Stimulated activated CD8-positive, alpha-beta memory T cell treated with anti-CD3 and anti-CD28 coated beads, Interleukin-7, amount 100 ng/mL, for 48 hours (primary cell): Measurements from ENCODE around the gene JAG1.

ENCODE experiments used
- DNase-seq, 2 donors: peaks; one replicate each; pipeline ENCODE4 v3.0.0-alpha.2; 2020; ENCODE audit warnings: low read depth in 1 of 2; ENCODE audit errors: extremely low read depth in 1 of 2

The JAG1 gene

DNA sequence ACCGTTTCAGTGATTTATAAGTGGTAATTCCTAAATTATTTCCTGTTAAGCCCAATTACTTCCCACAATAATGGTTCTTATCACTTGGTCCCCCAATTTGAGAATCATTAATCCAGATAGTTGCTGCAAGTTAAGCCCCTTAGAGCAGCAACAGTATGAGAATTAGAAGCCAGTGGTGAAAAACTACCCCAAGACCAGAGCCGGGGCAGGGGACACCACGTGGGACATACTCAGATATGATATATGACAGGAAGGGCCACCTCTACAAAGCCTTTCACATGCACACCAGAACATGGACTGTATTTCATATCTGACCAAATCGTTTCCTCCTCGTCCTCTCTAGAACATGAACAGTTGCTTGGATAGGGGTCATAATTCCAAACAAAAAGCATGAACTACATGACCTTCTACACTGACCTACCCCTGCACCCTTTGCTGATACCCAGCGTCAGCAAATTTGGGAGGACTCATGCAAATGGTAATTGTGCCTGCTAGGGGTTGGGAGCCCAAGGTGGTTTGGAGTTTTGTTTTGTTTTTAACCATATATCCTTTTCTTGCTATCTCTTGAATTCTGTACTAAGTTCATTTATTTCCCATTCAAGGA is 3.9 kb downstream of the JAG1 start:
- DNase-seq = no peak

DNA sequence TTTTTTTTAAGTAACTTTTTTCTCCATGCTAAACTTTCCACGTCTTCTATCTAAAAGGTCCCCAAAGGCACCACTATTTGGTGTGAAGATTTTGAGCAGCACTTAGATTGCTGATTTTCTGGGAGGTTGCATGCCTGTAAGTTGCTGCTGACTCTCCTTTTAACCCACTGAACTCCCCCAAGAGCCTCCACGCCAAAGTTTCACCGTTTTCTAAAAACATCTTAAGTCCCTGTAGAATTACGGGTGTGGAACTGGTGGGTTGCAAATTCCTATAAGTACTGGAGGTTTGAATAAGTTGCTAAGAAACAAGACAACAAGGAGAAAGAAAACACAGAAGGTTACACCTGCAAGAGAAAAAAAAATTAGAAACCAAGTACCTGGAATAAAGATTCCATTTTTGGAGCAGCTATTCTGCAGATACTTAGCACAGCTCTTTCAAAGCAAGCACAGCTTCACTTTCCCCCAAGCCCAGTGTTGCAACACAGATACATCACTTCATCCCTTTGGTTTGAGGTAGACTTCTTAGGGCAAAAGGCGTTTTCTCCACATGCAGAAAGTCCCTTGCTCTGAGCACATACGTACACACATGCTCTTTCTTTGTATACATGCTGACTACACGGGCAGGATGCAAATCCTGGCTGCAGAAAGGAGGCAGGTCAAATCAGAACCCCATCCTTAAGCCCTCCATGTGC is 5.0 kb downstream of the JAG1 start:
- no peak for DNase-seq

- no peak for DNase-seq
These were observed 6.1 kb downstream of the JAG1 start for GRCh38 chr20:10667560-10668167.

GRCh38 chr20:10667077-10667401 is 6.8 kb downstream of the JAG1 start:
- no peak for DNase-seq

DNA sequence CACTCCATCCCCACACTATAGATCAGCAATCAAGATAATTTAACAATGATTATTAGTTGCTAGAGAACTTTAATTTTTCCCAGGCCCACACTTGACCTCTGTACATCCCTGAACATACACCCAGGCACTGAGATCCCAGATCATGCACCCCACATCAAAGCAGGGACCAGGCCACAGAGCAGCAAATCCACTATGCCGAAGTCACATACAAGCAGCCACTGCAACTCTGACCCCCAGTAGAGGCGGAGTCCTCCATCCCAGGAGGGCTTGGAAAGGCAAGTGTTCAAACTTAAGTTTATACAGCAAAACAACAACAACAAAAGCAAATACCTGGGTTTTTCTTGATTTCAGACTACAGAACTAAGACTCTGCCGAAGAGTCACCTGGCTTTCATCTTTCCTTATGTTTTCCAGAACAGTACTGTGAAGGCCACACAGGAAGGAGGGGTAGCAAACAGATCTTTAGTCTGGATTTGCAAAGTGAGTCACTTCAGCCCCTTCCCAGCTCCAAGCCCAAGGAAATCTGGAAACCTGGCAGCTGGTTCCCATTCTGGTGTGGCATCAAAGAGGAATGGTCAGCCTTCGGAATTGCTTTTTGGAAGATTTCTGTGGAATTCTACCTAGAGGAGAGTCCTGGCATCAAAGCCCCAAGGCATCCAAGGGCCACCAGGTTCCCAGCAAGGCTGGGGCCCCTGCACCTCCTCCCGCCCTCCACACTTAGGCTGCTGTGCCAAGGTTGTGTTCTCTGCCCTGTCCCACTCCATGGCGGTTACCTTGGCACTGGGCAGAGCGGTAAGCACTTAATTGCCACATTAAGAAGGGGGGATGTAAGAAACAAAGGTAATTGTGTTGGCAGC is 7.3 kb downstream of the JAG1 start:
- DNase-seq = no peak

DNA sequence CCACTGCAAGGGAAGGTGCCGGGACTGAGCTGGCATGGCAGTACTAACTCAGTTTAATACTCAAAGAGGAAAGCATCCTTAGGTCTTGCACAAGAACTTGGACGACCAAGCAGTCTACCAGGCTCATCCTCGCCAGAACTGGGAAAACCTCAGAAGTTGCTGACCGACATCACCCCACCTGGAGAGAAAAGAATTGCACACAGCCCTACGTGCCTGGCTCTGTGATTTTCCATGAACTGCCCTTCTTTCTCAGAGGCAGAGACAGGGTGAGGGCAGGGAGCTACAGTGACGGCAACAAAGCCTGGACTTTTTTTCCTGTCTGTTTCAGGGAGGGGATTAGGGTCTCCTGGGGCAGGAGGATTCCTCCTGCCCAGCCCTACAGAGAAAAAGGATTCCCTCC is 8.0 kb downstream of the JAG1 start:
- DNase-seq = no peak

- no peak for DNase-seq
These were observed 8.7 kb downstream of the JAG1 start for GRCh38 chr20:10665027-10665561.

GRCh38 chr20:10663756-10664155 is 10.0 kb downstream of the JAG1 start:
- no peak for DNase-seq

DNA sequence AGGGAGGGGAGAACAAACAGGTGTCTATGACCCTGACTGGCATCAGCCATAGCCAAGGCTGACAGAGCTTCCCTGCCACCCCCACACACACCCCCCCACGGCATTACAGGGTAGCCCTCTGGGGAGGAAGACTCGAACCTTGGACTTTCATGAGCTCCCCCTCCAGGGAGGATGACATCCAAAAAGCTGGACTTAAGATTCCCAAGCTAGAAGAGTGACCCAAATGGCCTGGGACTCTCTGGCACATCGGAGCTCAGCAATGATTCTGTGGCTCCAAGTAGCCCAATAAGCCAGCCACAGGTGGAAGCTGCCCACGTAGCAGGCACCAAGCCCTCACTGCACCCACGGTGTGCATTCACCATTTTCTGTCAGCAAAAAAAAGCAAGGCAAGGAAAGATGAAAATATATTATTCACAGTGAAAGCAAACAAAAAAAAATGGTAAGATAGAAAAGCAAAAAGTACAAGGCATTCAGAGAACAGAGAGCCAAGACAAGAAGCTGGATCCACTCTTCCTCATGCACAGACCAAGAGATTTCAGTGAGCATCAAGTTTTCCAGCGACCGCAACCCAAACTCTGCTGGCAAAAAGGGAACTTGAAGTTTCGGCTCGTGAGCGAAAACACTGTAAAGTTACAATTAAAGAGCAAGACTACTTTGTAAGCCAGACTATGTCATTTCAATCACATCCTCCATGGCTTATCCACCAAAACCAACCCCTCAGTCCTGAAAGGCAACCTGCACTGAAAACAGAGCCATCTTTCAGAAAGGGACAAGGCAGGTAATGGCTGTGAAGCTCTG is 10.9 kb downstream of the JAG1 start:
- DNase-seq = no peak

GRCh38 chr20:10662151-10662550 is 11.6 kb downstream of the JAG1 start:
- DNase-seq = no peak

DNA sequence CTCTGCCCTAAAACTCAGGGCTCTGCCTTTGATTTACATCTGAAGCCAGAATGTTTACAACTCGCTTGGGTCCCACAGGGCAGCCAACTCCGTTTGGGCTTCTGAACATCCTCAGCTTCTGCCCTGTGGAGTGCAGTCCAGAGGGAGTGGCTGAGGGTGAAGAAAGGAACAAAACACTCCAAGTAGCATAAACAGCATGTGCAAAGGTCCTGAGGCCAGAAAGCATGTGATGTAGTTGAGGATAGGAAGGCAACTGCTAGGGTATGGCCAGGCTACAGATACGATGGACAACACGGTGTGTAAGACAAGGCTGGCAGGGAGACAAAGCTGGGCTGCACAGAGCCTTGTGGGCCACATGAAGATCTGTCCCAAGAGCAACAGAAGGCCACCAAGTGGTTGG is 12.5 kb downstream of the JAG1 start:
- no peak for DNase-seq

- no peak for DNase-seq
These were observed 13.1 kb downstream of the JAG1 start for GRCh38 chr20:10660661-10661060.

GRCh38 chr20:10659651-10660601 is 13.9 kb downstream of the JAG1 start:
- no peak for DNase-seq

GRCh38 chr20:10658876-10659632 is 14.7 kb downstream of the JAG1 start:
- DNase-seq = no peak

DNA sequence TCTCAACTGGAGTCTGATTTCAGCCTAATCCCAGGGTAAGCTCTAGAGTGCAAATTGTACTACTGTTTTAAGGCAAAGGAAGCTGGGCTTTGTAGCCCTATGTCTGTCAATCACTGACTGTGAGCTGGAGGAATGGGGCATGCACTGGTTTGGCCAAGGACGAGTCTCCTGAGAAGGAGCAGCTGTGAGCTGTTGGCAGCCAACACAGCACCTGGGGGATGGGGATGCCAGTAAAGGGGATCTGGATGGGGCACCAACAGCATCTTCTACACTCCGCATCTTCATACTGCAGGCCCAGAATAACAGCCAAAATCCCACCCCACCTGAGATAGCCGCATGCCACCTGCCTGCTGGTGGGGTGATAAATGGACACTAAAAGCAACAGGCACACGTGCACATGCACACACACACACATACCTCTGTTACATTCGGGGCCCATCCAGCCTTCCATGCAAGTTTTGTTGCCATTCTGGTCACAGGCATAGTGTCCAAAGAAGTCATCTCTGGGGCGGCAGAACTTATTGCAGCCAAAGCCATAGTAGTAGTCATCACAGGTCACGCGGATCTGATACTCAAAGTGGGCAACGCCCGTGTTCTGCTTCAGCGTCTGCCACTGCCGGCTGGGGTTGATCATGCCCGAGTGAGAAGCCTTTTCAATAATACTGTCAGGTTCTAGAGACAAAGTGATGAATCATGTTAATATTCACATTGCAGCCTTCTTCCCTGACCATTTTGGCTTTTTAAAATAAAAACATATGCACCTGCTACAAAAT is 15.6 kb downstream of the JAG1 start:
- DNase-seq = no peak

DNA sequence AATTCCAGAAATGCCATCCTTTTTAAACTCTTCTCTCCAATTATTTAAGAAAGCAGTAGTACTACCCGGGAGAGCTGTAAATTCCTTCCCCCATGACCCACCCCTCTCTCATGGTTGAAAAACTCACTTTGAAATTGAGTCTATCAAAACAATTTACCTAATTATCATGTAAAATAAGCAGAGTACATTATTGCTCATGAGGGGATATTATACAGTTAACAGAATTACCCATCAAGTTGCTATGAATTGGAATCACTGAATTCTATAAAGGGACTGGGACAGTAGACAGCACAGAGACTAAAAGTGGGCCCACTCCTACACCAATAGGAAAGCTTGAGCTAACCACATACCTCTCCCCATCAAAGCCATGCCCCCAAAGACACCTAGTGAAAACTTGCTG is 16.3 kb downstream of the JAG1 start:
- no peak for DNase-seq

DNA sequence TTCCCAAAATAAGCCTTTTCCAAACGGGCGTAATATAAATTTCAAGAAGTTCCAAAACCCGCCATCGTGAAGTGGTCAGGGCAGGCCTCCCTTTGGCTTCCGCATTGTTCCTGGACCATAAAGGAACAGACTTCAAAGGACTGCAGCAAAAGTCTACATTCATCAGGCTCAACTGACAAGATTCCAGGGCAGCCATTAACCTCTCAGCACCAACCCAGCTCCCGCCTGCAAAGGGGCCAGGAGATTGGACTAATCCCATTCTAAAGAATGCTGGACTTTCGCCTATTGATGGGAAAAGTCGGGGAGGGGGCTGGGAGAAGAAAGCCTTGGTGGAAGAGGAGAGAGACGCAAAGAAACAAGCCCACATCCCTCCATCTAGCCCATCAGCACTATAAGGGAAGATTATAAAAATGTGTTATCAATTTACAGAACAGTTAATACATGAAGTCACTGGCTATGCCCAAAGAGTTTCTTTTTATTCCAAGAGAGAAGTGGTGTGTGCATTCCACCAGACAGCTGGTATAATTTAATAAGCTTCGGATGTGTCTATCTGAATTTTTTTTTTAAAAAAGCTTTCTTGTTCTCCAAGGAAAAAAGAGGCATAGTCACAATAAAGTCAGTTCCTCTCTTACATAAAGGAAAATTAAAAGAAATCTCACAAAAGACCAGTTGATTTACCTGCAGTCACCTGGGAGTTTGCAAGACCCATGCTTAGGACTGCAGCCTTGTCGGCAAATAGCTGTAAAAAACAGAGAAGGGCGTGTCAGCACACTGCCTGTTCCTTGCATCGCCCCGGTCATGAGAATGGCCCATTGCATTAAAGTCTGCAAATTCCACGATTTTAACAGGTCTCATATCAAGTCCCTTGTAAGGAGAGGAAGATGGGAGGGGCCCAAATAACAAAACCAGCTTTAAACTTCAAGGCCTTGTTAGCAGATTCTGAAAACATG is 17.8 kb downstream of the JAG1 start:
- no peak for DNase-seq
